SK-N-SH (cell line): ENCODE results near the gene BIRC5. TPM values are rescaled to one million over a fixed set of nuclear protein-coding genes. Genes with fewer than 3 reads are reported as not detected.
A peak's percentile ranks its signal among the peaks of the same experiment; 100 is the strongest.

Source experiments
- CTCF ChIA-PET: fragments of 300-600, 350-600 bp; formaldehyde crosslinking; extraction: SDS; loops from one replicate; lab custom pipeline; 2021; lab: Yijun Ruan, JAX
- POLR2A ChIA-PET: fragments of 350-600 bp; sonication (Branson Sonifier 250); formaldehyde crosslinking; extraction: SDS; loops from one replicate; lab custom pipeline; 2020; ENCODE audit warnings: antibody characterized with exemption, inconsistent platforms; lab: Yijun Ruan, JAX
- DNase-seq: peaks from one replicate; pipeline ENCODE4 v3.0.0; 2012
- H2AFZ ChIP-seq: fragments of 200-600 bp; sonication (generic); 2 replicates; pipeline ENCODE4 v1.8.1; 2016; ENCODE audit warnings: antibody characterized with exemption, mild to moderate bottlenecking, low read depth
- H3F3A ChIP-seq: fragments of 200-600 bp; sonication (generic); replicated peaks from 2 replicates; pipeline ENCODE3; 2016; ENCODE audit warnings: antibody characterized with exemption, mild to moderate bottlenecking; ENCODE audit not compliant: insufficient read depth
- H3K27ac ChIP-seq, 2 experiments: fragments of 200-500 bp in 1 of 2; fragments of 200-600 bp in 1 of 2; sonication (Bioruptor generic) in 1 of 2; sonication (generic), shearing (Covaris generic) in 1 of 2; 2 replicates each; pipeline versions ENCODE4 v1.5.1 to v1.6.1; 2014 to 2016; ENCODE audit warnings: low read depth in 2 of 2, inconsistent platforms in 1 of 2, low read length in 1 of 2, mild to moderate bottlenecking in 1 of 2, mixed read lengths in 1 of 2
- H3K27me3 ChIP-seq: fragments of 200-600 bp; sonication (generic), shearing (Covaris generic); 2 replicates; pipeline ENCODE4 v1.6.1; 2016; ENCODE audit warnings: mixed run types; ENCODE audit not compliant: insufficient read depth
- H3K36me3 ChIP-seq, 2 experiments: fragments of 200-500 bp in 1 of 2; fragments of 200-600 bp in 1 of 2; sonication (Bioruptor generic) in 1 of 2; sonication (generic) in 1 of 2; replicated peaks in 1 of 2; 2 replicates each; pipeline versions ENCODE3 to v1.5.1; 2014 to 2016; ENCODE audit warnings: low read length in 1 of 2, mild to moderate bottlenecking in 1 of 2; ENCODE audit not compliant: insufficient read depth in 2 of 2, control insufficient read depth in 1 of 2
- H3K4me1 ChIP-seq, 2 experiments: fragments of 200-500 bp in 1 of 2; fragments of 200-600 bp in 1 of 2; sonication (Bioruptor generic) in 1 of 2; sonication (generic), shearing (Covaris generic) in 1 of 2; 2 replicates each; pipeline versions ENCODE4 v1.5.1 to v1.6.1; 2014 to 2016; ENCODE audit warnings: low read depth in 1 of 2, low read length in 1 of 2, mixed run types in 1 of 2; ENCODE audit not compliant: insufficient read depth in 2 of 2, control insufficient read depth in 1 of 2
- H3K4me2 ChIP-seq: fragments of 200-600 bp; sonication (generic), shearing (Covaris generic); 2 replicates; pipeline ENCODE4 v1.6.1; 2017; ENCODE audit warnings: mixed run types
- H3K4me3 ChIP-seq, 2 experiments: fragments of 200-500 bp in 1 of 2; fragments of 200-600 bp in 1 of 2; sonication (Bioruptor generic) in 1 of 2; sonication (generic), shearing (Covaris generic) in 1 of 2; 2 replicates each; pipeline versions ENCODE4 v1.5.1 to v1.8.1; 2014 to 2016; ENCODE audit warnings: low read depth in 2 of 2, inconsistent platforms in 1 of 2, low read length in 1 of 2, mild to moderate bottlenecking in 1 of 2, mixed read lengths in 1 of 2, moderate library complexity in 1 of 2
- H3K79me2 ChIP-seq: fragments of 200-600 bp; sonication (generic); 2 replicates; pipeline ENCODE4 v1.8.1; 2017; ENCODE audit warnings: mild to moderate bottlenecking; ENCODE audit not compliant: insufficient read depth
- H3K9ac ChIP-seq: fragments of 200-600 bp; sonication (generic); 2 replicates; pipeline ENCODE4 v1.6.1; 2017; ENCODE audit warnings: mixed run types
- H3K9me2 ChIP-seq: fragments of 200-600 bp; sonication (generic); 2 replicates; pipeline ENCODE4 v1.6.1; 2017; ENCODE audit warnings: mixed run types
- H3K9me3 ChIP-seq: fragments of 200-600 bp; sonication (generic); 2 replicates; pipeline ENCODE4 v1.6.1; 2017; ENCODE audit warnings: mixed run types, mild to moderate bottlenecking, moderate library complexity
- H4K20me1 ChIP-seq: fragments of 200-600 bp; sonication (generic); 2 replicates; pipeline ENCODE4 v1.6.1; 2017; ENCODE audit warnings: mild to moderate bottlenecking, mixed run types; ENCODE audit not compliant: insufficient read depth
- CHD2 ChIP-seq: fragments of 150-350 bp; IDR thresholded peaks from 2 replicates; pipeline ENCODE4 v1.6.1; 2018; ENCODE audit warnings: low read length; ENCODE audit not compliant: partially characterized antibody
- CTCF ChIP-seq: fragments of 200-600 bp; sonication (generic); IDR thresholded peaks from 2 replicates; pipeline ENCODE4 v1.6.1; 2017; ENCODE audit warnings: antibody characterized with exemption, mild to moderate bottlenecking, moderate library complexity
- ELF1 ChIP-seq: IDR thresholded peaks from 2 replicates; pipeline ENCODE4 v1.4.0; 2012
- FOXJ3 ChIP-seq: sonication (generic); formaldehyde crosslinking; IDR thresholded peaks from 2 replicates; pipeline ENCODE4 v1.5.1; 2020; ENCODE audit warnings: mild to moderate bottlenecking, missing genetic modification reagents
- FOXM1 ChIP-seq: IDR thresholded peaks from 2 replicates; pipeline ENCODE4 v1.4.0; 2012; ENCODE audit warnings: low read depth, mild to moderate bottlenecking
- GABPA ChIP-seq: IDR thresholded peaks from 2 replicates; pipeline ENCODE4 v1.4.0; 2012; ENCODE audit warnings: low read depth, mild to moderate bottlenecking
- GATA2 ChIP-seq: sonication (generic); formaldehyde crosslinking; IDR thresholded peaks from 2 replicates; pipeline ENCODE4 v1.5.0; 2020; ENCODE audit warnings: mild to moderate bottlenecking, missing genetic modification reagents
- NRF1 ChIP-seq: IDR thresholded peaks from 2 replicates; pipeline ENCODE4 v1.6.1; 2012; ENCODE audit warnings: low read depth, mild to moderate bottlenecking, low read length
- POLR2AphosphoS5 ChIP-seq: IDR thresholded peaks from 2 replicates; pipeline ENCODE4 v1.6.1; 2012; ENCODE audit warnings: low read depth, low read length
- RAD21 ChIP-seq: IDR thresholded peaks from 2 replicates; pipeline ENCODE4 v1.6.1; 2012; ENCODE audit warnings: mild to moderate bottlenecking, low read length
- RXRA ChIP-seq: IDR thresholded peaks from 2 replicates; pipeline ENCODE4 v1.4.0; 2012; ENCODE audit warnings: low read depth, mild to moderate bottlenecking, borderline replicate concordance
- SIN3A ChIP-seq: IDR thresholded peaks from 2 replicates; pipeline ENCODE4 v1.6.1; 2012; ENCODE audit warnings: low read depth, mild to moderate bottlenecking, low read length, moderate library complexity, borderline replicate concordance
- TAF1 ChIP-seq: IDR thresholded peaks from 2 replicates; pipeline ENCODE4 v1.6.1; 2012; ENCODE audit warnings: low read depth, mild to moderate bottlenecking, low read length, moderate library complexity, borderline replicate concordance
- TCF12 ChIP-seq: IDR thresholded peaks from 2 replicates; pipeline ENCODE4 v1.4.0; 2012
- WGBS: methylation state at CpG from one replicate; pipeline ENCODE4 v1.1.6; 2017; ENCODE audit warnings: low lambda C conversion rate; 5-methylcytosine and 5-hydroxymethylcytosine counted together
- polyA plus RNA-seq, 3 experiments: library from polyadenylated mRNA; depleted of rRNA; stranded (reverse); fragments of >200 nt; gene quantifications; 2 replicates each; pipeline ENCODE4 v1.2.3, GENCODE V29; 2012
- TF ChIP-seq, protein P1 (sequence below): fragments of 150-350 bp; IDR thresholded peaks from 2 replicates; pipeline ENCODE4 v1.6.1; 2016; ENCODE audit warnings: mild to moderate bottlenecking, low read depth, low read length

The BIRC5 gene
- polyA plus RNA-seq, 1 of the 3 experiments (the other 2 are of a cell fraction), result 31.4 TPM

- Histone ChIP-seq H3K9ac (no peak overlapping the region), H3K9me3 (no peaks in the 10 kb centered on the region), H4K20me1 (no peaks in the 10 kb centered on the region), H3K79me2 (no peaks in the 10 kb centered on the region), H3K4me2 (no peak overlapping the region), H3K36me3 (peaks cover 0 to 3% of the 10 kb centered on the region in 2 experiments), H3F3A (no peaks in the 10 kb centered on the region), H3K4me1 (no peaks in the 10 kb centered on the region), H3K27me3 (no peaks in the 10 kb centered on the region), H2AFZ (no peak overlapping the region), H3K4me3 (no peak overlapping the region), H3K27ac (no peak overlapping the region), H3K9me2 (no peaks in the 10 kb centered on the region)
- no peak for TF ChIP-seq CHD2
- no peak for TF ChIP-seq FOXJ3 (CRISPR knock-in tag)
- DNase-seq, result no peak
- POLR2A ChIA-PET, result interaction anchor here (0.9 kb wide), 1 partner anchor 14 kb away, joined by 3 read pairs; no protein-coding TSS in a partner anchor
- WGBS, result 90% methylated on average over 17 of the region's 17 CpGs
- CTCF ChIA-PET, result interaction anchor here (1.0 to 5.9 kb wide), 6 partner anchors 18 to 92 kb away, joined by 3 to 22 read pairs (median 8); partner anchors contain the start of genes AFMID and TK1
Observed at GRCh38 chr17:78205124-78205775, 8.8 kb upstream of the BIRC5 start.

GRCh38 chr17:78206298-78206697 lies 7.8 kb upstream of the BIRC5 start:
- no peaks in the 10 kb centered on the region; a peak in 1 of 4 replicates for H3K4me1 ChIP-seq
- no peak overlapping the region for H2AFZ ChIP-seq
- WGBS, result 91% methylated on average over 7 of the region's 7 CpGs
- H3K9me2 ChIP-seq, result no peaks in the 10 kb centered on the region
- H3F3A ChIP-seq, result no peaks in the 10 kb centered on the region
- no peaks in the 10 kb centered on the region for H4K20me1 ChIP-seq
- H3K4me2 ChIP-seq, result no peak overlapping the region
- H3K79me2 ChIP-seq, result no peaks in the 10 kb centered on the region
- no peak overlapping the region for H3K27ac ChIP-seq
- TF ChIP-seq SIN3A (no peak), CTCF (peak; percentile 16; the same call in 1 of the 2 replicates)
- H3K9me3 ChIP-seq, result no peaks in the 10 kb centered on the region
- ChIA-PET POLR2A (no interaction called here), CTCF (interaction anchor here (1.1 to 3.8 kb wide), 3 partner anchors 20 to 44 kb away, joined by 3 to 12 read pairs (median 6); partner anchors contain the start of gene TK1)
- no peak overlapping the region for H3K4me3 ChIP-seq
- DNase-seq, result no peak
- no peak overlapping the region for H3K9ac ChIP-seq
- H3K36me3 ChIP-seq, result peaks cover 0 to 3% of the 10 kb centered on the region in 2 experiments
- no peaks in the 10 kb centered on the region for H3K27me3 ChIP-seq

DNA sequence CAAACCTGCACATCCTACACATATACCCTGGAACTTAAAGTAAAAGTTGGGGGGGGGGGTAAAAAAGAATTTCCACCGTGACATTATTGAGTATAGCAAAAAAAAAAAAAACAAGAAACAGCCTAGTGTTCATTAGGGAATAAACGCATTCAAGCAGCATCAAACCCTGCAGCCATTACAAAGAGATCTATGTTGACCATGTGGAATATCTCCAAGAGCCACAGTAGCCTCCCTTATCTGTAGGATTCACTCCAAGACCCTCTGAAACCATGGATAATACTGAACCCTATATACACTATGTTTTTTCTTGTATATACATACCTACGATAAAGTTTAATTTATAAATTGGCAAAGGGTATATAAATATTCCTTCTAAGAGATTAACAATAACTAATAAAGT lies 5.6 kb upstream of the BIRC5 start:
- no peaks in the 10 kb centered on the region for H3K36me3 ChIP-seq
- no peak overlapping the region for H3K27ac ChIP-seq
- H4K20me1 ChIP-seq, result no peaks in the 10 kb centered on the region
- no peaks in the 10 kb centered on the region for H3K27me3 ChIP-seq
- no peak overlapping the region for H3K4me2 ChIP-seq
- no peaks in the 10 kb centered on the region for H3K9me2 ChIP-seq
- no peak overlapping the region for H3K4me3 ChIP-seq
- H3K79me2 ChIP-seq, result no peaks in the 10 kb centered on the region
- DNase-seq, result no peak
- POLR2A ChIA-PET, result no interaction called here
- 87% methylated on average over 3 of the region's 3 CpGs for WGBS
- H3K4me1 ChIP-seq, result peaks cover 0 to 2% of the 10 kb centered on the region in 2 experiments; a peak in 1 of 4 replicates
- H3K9ac ChIP-seq, result no peak overlapping the region
- CTCF ChIA-PET, result interaction anchor here (1.1 to 4.4 kb wide), 2 partner anchors 42 to 96 kb away, joined by 3 to 18 read pairs; no protein-coding TSS in a partner anchor
- no peak overlapping the region for H2AFZ ChIP-seq
- no peaks in the 10 kb centered on the region for H3K9me3 ChIP-seq
- H3F3A ChIP-seq, result no peaks in the 10 kb centered on the region
- TF ChIP-seq TCF12 (no peak), RAD21 (no peak), GABPA (no peak), NRF1 (no peak), POLR2AphosphoS5 (no peak), GATA2 (CRISPR knock-in tag) (no peak), FOXM1 (no peak), TAF1 (no peak), ELF1 (no peak), RXRA (no peak), CTCF (no peak)
- TF ChIP-seq, protein P1, sequence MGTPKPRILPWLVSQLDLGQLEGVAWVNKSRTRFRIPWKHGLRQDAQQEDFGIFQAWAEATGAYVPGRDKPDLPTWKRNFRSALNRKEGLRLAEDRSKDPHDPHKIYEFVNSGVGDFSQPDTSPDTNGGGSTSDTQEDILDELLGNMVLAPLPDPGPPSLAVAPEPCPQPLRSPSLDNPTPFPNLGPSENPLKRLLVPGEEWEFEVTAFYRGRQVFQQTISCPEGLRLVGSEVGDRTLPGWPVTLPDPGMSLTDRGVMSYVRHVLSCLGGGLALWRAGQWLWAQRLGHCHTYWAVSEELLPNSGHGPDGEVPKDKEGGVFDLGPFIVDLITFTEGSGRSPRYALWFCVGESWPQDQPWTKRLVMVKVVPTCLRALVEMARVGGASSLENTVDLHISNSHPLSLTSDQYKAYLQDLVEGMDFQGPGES, result no peak
